GM23248 (cell line): ENCODE results near the gene MYLK. TPM values are rescaled to one million over a fixed set of nuclear protein-coding genes. Genes with fewer than 3 reads are reported as not detected.

ENCODE experiments used
- DNase-seq: peaks from one replicate; pipeline ENCODE4 v3.0.0-alpha.2; 2015
- H2AFZ ChIP-seq: fragments of 200-600 bp; sonication (generic); 2 replicates; pipeline ENCODE4 v1.6.1; 2016; ENCODE audit warnings: antibody characterized with exemption
- H3F3A ChIP-seq: fragments of 200-600 bp; sonication (generic); 2 replicates; pipeline ENCODE4 v1.6.1; 2016; ENCODE audit warnings: mild to moderate bottlenecking, antibody characterized with exemption, mixed run types; ENCODE audit not compliant: insufficient read depth
- H3K27ac ChIP-seq: fragments of 200-600 bp; sonication (generic); 2 replicates; pipeline ENCODE4 v1.5.1; 2016; ENCODE audit warnings: mild to moderate bottlenecking
- H3K27me3 ChIP-seq: fragments of 200-600 bp; sonication (generic); replicated peaks from 2 replicates; pipeline ENCODE4 v1.6.1; 2016; ENCODE audit warnings: mild to moderate bottlenecking; ENCODE audit not compliant: insufficient read depth
- H3K36me3 ChIP-seq: fragments of 200-600 bp; sonication (generic); 2 replicates; pipeline ENCODE4 v1.6.1; 2016; ENCODE audit warnings: low read depth, mild to moderate bottlenecking
- H3K4me1 ChIP-seq: fragments of 200-600 bp; sonication (generic); 2 replicates; pipeline ENCODE4 v1.6.1; 2016; ENCODE audit warnings: mild to moderate bottlenecking; ENCODE audit not compliant: insufficient read depth
- H3K4me2 ChIP-seq: fragments of 200-600 bp; sonication (generic); one replicate; pipeline ENCODE4 v1.6.1; 2016; ENCODE audit warnings: mild to moderate bottlenecking; ENCODE audit not compliant: unreplicated experiment
- H3K4me3 ChIP-seq: fragments of 200-600 bp; sonication (generic); 2 replicates; pipeline ENCODE4 v1.5.1; 2016; ENCODE audit warnings: mild to moderate bottlenecking
- H3K79me2 ChIP-seq: fragments of 200-600 bp; sonication (generic); 2 replicates; pipeline ENCODE4 v1.6.1; 2016; ENCODE audit warnings: mild to moderate bottlenecking; ENCODE audit not compliant: insufficient read depth
- H3K9ac ChIP-seq: fragments of 200-600 bp; sonication (generic); 2 replicates; pipeline ENCODE4 v1.6.1; 2016; ENCODE audit warnings: mild to moderate bottlenecking
- H3K9me2 ChIP-seq: fragments of 200-600 bp; sonication (generic); 2 replicates; pipeline ENCODE4 v1.6.1; 2016; ENCODE audit warnings: mixed run types, mild to moderate bottlenecking, moderate library complexity; ENCODE audit not compliant: insufficient read depth
- H3K9me3 ChIP-seq: fragments of 200-600 bp; sonication (generic); one replicate; pipeline ENCODE4 v1.6.1; 2017; ENCODE audit warnings: low read depth
- H4K20me1 ChIP-seq: fragments of 200-600 bp; sonication (generic); 2 replicates; pipeline ENCODE4 v1.6.0; 2016; ENCODE audit not compliant: insufficient read depth
- EZH2 ChIP-seq: fragments of 200-600 bp; sonication (generic); IDR thresholded peaks from 2 replicates; pipeline ENCODE4 v1.6.1; 2018; ENCODE audit warnings: antibody characterized with exemption, mild to moderate bottlenecking; ENCODE audit not compliant: insufficient read depth, poor library complexity, severe bottlenecking
- EZH2phosphoT487 ChIP-seq: fragments of 200-600 bp; sonication (generic); IDR thresholded peaks from 2 replicates; pipeline ENCODE4 v1.6.1; 2018; ENCODE audit warnings: antibody characterized with exemption, moderate library complexity, mild to moderate bottlenecking, low read depth; ENCODE audit not compliant: insufficient read depth
- WGBS, 2 experiments: methylation state at CpG; one replicate each; pipeline ENCODE4 v1.1.6; 2015 to 2017; ENCODE audit warnings: low lambda C conversion rate in 2 of 2, low coverage in 1 of 2; ENCODE audit errors: missing lambda C conversion rate in 2 of 2; 5-methylcytosine and 5-hydroxymethylcytosine counted together
- in situ Hi-C: fragments of 300-500 bp; cut with MboI; formaldehyde crosslinking; loops from 2 replicates; pipeline ENCODE4 v1.15.0; 2020
- polyA plus RNA-seq: library from polyadenylated mRNA; unstranded; fragments of >200 nt; fragmentation: Nextera tagmentation; extraction: Ambion mirVana; gene quantifications from 2 replicates; pipeline ENCODE4 v1.2.1, GENCODE V29; 2016
- total RNA-seq: library from RNA; depleted of rRNA; stranded (reverse); fragments of >200 nt; shearing (Covaris generic); gene quantifications from 2 replicates; pipeline ENCODE4 v1.2.3, GENCODE V29; 2014

Gene MYLK
- total and polyA plus RNA-seq, 2 experiments from 2014 or later = 110 to 174 TPM

- H3F3A ChIP-seq = peaks cover 13% of the 10 kb centered on the region
- H3K79me2 ChIP-seq = no peaks in the 10 kb centered on the region
- H3K9me3 ChIP-seq = no peaks in the 10 kb centered on the region
- H3K9ac ChIP-seq = no peak overlapping the region
- WGBS, 2 experiments = 85 to 89% methylated on average over 10 of the region's 10 CpGs
- no peak for TF ChIP-seq EZH2
- TF ChIP-seq EZH2phosphoT487 = no peak
- H3K27ac ChIP-seq = no peak overlapping the region
- peaks cover 19% of the 10 kb centered on the region for H3K4me1 ChIP-seq
- no peak for DNase-seq
- in situ Hi-C loops = no loop called here
- no peak overlapping the region for H3K4me3 ChIP-seq
- no peak overlapping the region for H2AFZ ChIP-seq
- peaks cover 39% of the 10 kb centered on the region for H3K36me3 ChIP-seq
- no peaks in the 10 kb centered on the region for H4K20me1 ChIP-seq
- H3K27me3 ChIP-seq = no peaks in the 10 kb centered on the region
- H3K4me2 ChIP-seq = no peak overlapping the region
- no peaks in the 10 kb centered on the region for H3K9me2 ChIP-seq
Measured at GRCh38 chr3:123648696-123649405, 235.3 kb downstream of the MYLK start.

GRCh38 chr3:123644358-123644757, 239.8 kb downstream of the MYLK start:
- in situ Hi-C loops = no loop called here
- TF ChIP-seq EZH2phosphoT487 (no peak), EZH2 (no peak)
- no peaks in the 10 kb centered on the region for H3K27me3 ChIP-seq
- H3K36me3 ChIP-seq = peaks cover 50% of the 10 kb centered on the region
- no peaks in the 10 kb centered on the region for H4K20me1 ChIP-seq
- 84 to 92% methylated on average over 2 of the region's 2 CpGs for WGBS, 2 experiments
- no peak overlapping the region for H3K9ac ChIP-seq
- H3K4me2 ChIP-seq = no peak overlapping the region
- peaks cover 15% of the 10 kb centered on the region; the same call in 1 of the 2 replicates for H3F3A ChIP-seq
- H3K4me3 ChIP-seq = no peak overlapping the region
- DNase-seq = no peak
- H3K79me2 ChIP-seq = no peaks in the 10 kb centered on the region
- no peaks in the 10 kb centered on the region for H3K9me2 ChIP-seq
- peaks cover 4% of the 10 kb centered on the region for H3K4me1 ChIP-seq
- no peak overlapping the region for H3K27ac ChIP-seq
- H3K9me3 ChIP-seq = no peaks in the 10 kb centered on the region
- no peak overlapping the region for H2AFZ ChIP-seq

- H3K4me3 ChIP-seq = no peak overlapping the region
Measured at GRCh38 chr3:123642957-123643330, 241.2 kb downstream of the MYLK start.

GRCh38 chr3:123642182-123642956, 241.8 kb downstream of the MYLK start:
- DNase-seq = peak; percentile 93
- H3K36me3 ChIP-seq = peaks cover 43% of the 10 kb centered on the region
- peaks cover 4% of the 10 kb centered on the region for H3K4me1 ChIP-seq
- 22 to 24% methylated on average over 3 of the region's 3 CpGs for WGBS, 2 experiments
- H4K20me1 ChIP-seq = no peaks in the 10 kb centered on the region
- peaks cover 15% of the 10 kb centered on the region; the same call in 1 of the 2 replicates for H3F3A ChIP-seq
- no peak overlapping the region for H3K4me3 ChIP-seq
- no peak overlapping the region for H3K27ac ChIP-seq
- no peaks in the 10 kb centered on the region for H3K9me2 ChIP-seq
- H2AFZ ChIP-seq = no peak overlapping the region
- H3K4me2 ChIP-seq = no peak overlapping the region
- peak overlapping the region; percentile 29 for H3K9ac ChIP-seq
- in situ Hi-C loops = no loop called here
- no peaks in the 10 kb centered on the region for H3K9me3 ChIP-seq
- no peak for TF ChIP-seq EZH2phosphoT487
- no peak for TF ChIP-seq EZH2
- H3K27me3 ChIP-seq = no peaks in the 10 kb centered on the region
- no peaks in the 10 kb centered on the region for H3K79me2 ChIP-seq

More at GRCh38 chr3:123642957-123643330, 241.2 kb downstream of the MYLK start:
- 90 to 92% methylated on average over 4 of the region's 4 CpGs for WGBS, 2 experiments
- Histone ChIP-seq H3K9me2 (no peaks in the 10 kb centered on the region), H4K20me1 (no peaks in the 10 kb centered on the region), H3F3A (peaks cover 15% of the 10 kb centered on the region; the same call in 1 of the 2 replicates), H3K9me3 (no peaks in the 10 kb centered on the region), H2AFZ (no peak overlapping the region), H3K79me2 (no peaks in the 10 kb centered on the region), H3K36me3 (peaks cover 46% of the 10 kb centered on the region), H3K27me3 (no peaks in the 10 kb centered on the region), H3K9ac (no peak overlapping the region), H3K4me2 (no peak overlapping the region), H3K4me1 (peaks cover 4% of the 10 kb centered on the region), H3K27ac (no peak overlapping the region)
- TF ChIP-seq EZH2 (no peak), EZH2phosphoT487 (no peak)
- peak; percentile 28 for DNase-seq
- in situ Hi-C loops = no loop called here
